Fibroblast of lung (primary cell): Measurements from ENCODE around the gene MMS19.

Experiments used
- CTCF ChIP-seq, 2 donors: IDR thresholded peaks in 1 of 2; conservative IDR thresholded peaks in 1 of 2; 1 replicate in 1 of 2; 2 replicates in 1 of 2; pipeline ENCODE4 v1.5.1; 2011 to 2012; ENCODE audit warnings: low read length in 2 of 2, control low read depth in 1 of 2, inconsistent platforms in 1 of 2, low read depth in 1 of 2, mild to moderate bottlenecking in 1 of 2
- EZH2 ChIP-seq: IDR thresholded peaks from 2 replicates; pipeline ENCODE4 v1.5.1; 2012; ENCODE audit warnings: low read length, control low read depth, mild to moderate bottlenecking; ENCODE audit errors: missing control alignments

GRCh38 chr10:97506199-97506991 is 8.2 kb upstream of the MMS19 start:
- TF ChIP-seq CTCF (conservative IDR thresholded peaks at IDR 0.05 in 1 of 2, IDR thresholded peaks at IDR 0.05 in 1 of 2; ENCODE audit: low read depth in 1 of 2, low read length in 2 of 2), result no peak
- no peak for TF ChIP-seq EZH2
